ENCODE measurements around the gene ATF7.

DNA sequence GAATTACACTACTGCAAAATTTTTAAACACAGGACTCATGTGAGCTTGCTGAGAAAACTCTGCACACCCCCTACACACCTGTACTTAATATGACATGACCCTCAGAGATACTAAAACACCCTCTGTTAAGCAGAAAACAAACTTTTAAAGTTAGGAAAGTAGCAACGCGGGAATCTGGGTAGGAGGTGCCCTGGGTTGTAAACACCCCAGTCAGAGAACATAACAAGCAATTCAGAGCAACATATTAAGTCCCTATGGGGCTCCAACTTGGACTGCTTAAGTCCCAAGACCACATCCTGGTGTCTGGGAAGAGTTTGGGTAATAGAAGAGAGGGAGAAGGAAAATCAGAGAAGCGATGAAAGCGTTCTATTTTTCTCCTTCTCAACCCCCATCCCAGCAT lies 1.2 kb downstream of the ATF7 start:
- TF ChIP-seq POLR2A (IDR thresholded peaks at IDR 0.05; ENCODE audit: low read length) = no peak
- TF ChIP-seq GATA1 (IDR thresholded peaks at IDR 0.05; ENCODE audit: low read depth, low read length) = no peak

Data from erythroblast (primary cell).